ENCODE results near the gene VWA7. TPM values are rescaled to one million over a fixed set of nuclear protein-coding genes. Genes with fewer than 3 reads are reported as not detected.

Gene VWA7
- polyA plus RNA-seq, 4 donors, result 7.1 to 10.4 (median 8.7) TPM

GRCh38 chr6:31779908-31780307, 2.8 kb upstream of the VWA7 start:
- DNase-seq (ENCODE audit: low read depth in 4 of 4, low spot score in 3 of 4), result no peak

DNA sequence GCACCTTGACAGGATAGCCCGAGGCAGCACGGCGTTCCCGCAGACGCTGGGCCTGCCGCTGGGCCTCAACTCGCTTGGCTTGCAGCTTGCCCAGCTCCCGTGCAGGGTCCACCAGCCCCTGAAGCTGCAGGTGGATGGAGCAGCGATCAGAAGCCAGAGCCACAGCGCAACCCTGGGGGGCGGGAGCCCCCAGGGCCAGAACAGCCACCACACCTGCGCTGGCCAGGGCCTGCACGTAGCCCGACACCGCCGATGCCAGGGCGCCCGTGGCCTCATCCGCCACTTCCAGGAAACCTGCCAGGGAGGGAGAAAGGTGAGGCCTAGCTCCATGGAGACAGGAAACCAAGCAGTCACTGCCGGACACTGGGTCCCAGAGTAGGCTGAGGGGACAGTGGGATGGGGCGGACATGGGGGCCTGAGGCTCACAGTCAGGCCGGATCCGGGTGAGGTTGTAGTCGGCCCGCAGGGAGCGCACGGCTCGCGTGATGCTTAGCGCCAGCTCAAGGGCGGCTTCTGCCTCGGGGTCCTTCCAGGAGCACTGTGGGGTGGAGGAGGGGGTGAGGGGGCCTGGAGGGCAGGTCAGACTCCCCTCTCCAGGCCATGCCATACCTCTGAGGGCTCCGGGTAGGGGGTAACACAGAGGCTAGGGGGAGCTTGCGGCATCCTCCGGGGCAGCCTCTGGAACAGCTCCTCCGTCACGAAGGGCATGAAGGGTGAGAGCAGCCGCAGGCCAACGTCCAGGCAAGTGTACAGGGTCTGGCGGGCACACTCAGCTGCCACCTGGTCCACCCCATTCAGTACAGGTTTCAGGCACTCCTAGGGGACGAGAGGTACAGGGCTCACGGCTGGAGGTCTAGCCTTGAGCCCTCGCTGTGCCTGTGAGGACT, 2.1 kb upstream of the VWA7 start:
- DNase-seq (ENCODE audit: low read depth in 4 of 4, low spot score in 3 of 4), result no peak

DNA sequence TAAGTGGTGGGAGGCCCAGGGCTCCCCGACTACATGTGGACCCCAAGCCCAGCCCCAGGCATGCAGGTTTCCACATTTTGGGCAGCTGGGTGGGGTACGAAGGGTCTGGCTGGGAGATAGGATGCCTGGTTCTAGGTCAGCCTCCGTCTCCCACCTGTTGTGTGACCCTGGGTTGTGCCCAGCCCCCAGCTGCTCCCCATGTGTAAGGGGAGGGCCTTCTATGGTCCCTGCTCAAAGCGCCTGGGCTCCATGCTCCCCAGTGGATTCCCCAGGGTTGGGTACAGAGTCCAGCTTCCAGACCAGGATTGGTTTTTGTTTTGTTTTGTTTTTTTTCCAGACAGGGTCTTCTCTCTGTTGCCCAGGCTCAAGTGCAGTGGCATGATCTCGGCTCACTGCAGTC, 1.1 kb upstream of the VWA7 start:
- no peak for DNase-seq (ENCODE audit: low read depth in 4 of 4, low spot score in 3 of 4)

DNA sequence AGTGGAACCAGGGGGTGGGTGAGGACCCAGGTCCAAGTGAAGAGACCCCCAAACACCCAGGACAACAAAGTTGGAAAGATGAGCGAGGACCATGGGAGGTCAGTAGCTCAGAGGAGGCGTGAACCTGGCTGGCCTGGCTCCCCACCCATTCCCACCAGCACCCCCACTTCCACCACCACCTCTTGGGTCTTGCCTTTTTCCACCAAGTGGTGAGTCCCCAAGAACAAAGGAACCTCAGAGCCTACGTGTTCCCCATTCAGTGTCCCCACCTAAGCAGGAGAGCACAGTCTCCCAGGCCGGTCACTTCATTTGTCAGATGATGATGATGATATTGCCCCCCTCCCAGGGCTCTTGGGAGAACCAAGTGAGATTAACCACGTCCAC, 531 bp upstream of the VWA7 start:
- DNase-seq (ENCODE audit: low read depth in 4 of 4, low spot score in 3 of 4), result no peak

GRCh38 chr6:31776485-31776988, 591 bp downstream of the VWA7 start:
- no peak for DNase-seq (ENCODE audit: low read depth in 4 of 4, low spot score in 3 of 4)

DNA sequence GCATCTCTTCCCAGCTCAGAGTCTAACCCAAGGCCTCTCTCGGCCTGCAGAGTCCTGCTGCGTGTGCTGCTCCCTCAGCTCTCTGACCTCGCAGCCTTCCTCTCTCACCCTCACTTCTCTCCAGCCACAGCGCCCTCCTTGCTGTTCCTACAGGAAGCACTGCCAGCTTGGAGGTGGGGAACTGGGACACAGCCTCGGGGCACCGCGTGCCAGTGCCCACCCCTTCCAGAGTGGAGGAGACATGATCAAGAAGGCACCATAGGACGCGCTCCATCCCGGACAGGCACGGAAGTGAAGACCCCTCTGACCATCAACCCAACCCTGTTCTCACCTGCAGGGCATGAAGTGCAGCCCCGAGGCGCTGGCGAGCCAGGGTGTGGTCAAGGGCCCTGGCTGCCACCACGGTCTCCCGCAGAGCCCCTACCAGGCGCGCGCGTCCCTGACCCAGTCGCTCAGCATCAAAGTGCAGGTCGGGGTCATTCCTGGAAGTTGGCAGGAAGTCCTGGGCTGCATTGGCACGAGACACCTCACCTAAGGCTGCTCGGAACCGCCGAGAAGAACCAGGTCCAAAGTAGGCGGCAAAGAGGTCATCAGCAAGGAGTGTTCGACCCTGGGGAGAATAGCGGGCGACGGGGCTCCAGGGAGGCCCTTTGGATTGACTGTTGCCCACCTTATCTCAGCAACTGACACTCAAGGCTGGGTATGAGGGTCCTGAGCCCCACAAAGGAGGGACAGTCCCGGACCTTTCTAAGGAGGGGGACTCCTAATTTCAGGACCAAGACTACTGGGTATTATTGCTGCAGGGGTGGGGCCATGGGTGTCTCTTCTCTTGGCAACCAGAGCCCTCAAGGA, 1.3 kb downstream of the VWA7 start:
- no peak for DNase-seq (ENCODE audit: low read depth in 4 of 4, low spot score in 3 of 4)

DNA sequence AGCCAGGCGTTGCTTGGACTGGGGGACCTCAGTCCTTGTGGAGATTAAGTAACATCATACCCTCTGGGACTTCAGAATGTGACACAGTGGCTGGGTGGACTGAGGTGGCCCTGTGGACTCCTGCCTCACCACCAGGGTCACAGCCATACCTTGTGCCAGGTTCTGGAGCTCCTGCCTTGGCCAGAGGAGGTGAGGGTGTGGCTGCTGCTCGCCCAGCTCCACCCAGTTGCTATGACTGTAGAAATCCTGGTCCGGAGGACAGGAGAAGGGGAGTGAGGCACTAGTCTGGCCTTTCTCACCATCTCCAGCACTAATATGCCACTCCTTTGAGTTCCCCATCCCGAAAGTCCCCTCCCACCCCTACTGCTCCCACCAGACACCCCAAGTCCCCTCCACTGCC, 1.9 kb downstream of the VWA7 start:
- DNase-seq (ENCODE audit: low read depth in 4 of 4, low spot score in 3 of 4), result no peak

GRCh38 chr6:31771992-31772358, 5.2 kb downstream of the VWA7 start:
- no peak for DNase-seq (ENCODE audit: low read depth in 4 of 4, low spot score in 3 of 4)

DNA sequence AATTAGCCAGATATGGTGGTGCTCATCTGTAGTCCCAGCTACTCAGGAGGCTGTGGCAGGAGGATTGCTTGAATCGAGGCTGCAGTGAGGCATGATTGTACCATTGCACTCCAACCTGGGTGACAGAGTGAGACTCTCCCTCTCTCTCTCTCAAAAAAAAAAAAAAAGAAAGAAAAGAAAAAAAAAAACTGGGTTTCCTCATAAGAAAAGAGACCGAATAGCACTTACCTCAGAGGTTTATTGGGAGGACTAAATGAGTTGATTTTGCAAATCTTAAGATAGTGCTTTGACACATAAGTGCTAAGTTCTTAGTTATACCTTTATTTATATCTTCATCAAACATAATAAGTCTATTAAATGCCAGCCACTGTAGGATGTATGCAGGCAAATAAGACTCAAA, 6.3 kb downstream of the VWA7 start:
- DNase-seq (ENCODE audit: low read depth in 4 of 4, low spot score in 3 of 4), result no peak

- DNase-seq (ENCODE audit: low read depth in 4 of 4, low spot score in 3 of 4), result no peak
Measured at GRCh38 chr6:31769684-31770371, 7.3 kb downstream of the VWA7 start.

- DNase-seq (ENCODE audit: low read depth in 4 of 4, low spot score in 3 of 4), result no peak
Measured at GRCh38 chr6:31768363-31769257, 8.5 kb downstream of the VWA7 start.

DNA sequence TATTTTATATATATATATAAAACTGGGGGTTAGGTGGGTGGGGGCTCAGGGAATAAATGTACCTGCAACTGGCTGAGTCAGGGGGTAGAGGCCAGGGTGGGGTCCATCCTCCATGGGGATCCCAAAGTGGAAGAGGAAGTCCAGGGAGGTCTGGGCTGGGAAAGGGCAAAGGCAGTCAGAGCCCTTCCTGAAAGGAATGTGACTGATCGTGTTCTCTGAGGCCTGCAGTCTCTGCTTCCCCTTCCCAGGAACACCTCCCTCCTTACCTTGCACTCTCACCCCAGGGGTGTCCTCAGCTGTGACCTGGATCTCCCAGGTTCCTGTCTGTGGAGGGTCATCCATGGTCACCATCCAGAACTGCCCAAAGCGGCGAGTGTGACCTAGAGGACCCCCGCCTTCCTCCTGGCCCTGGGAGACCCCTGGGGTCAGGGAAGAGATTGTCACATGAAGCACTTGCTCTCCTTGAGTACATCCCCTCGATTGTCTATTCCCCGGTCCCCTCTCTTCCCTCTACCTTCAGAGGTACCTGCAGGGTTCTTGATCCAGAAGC, 10.0 kb downstream of the VWA7 start:
- no peak for DNase-seq (ENCODE audit: low read depth in 4 of 4, low spot score in 3 of 4)

GRCh38 chr6:31765910-31766794, 11.0 kb downstream of the VWA7 start:
- DNase-seq (ENCODE audit: low read depth in 4 of 4, low spot score in 3 of 4), result no peak

GRCh38 chr6:31765559-31765909, 11.6 kb downstream of the VWA7 start:
- no peak for DNase-seq (ENCODE audit: low read depth in 4 of 4, low spot score in 3 of 4)

- no peak for DNase-seq (ENCODE audit: low read depth in 4 of 4, low spot score in 3 of 4)
Measured at GRCh38 chr6:31764198-31764597, 12.9 kb downstream of the VWA7 start.

DNA sequence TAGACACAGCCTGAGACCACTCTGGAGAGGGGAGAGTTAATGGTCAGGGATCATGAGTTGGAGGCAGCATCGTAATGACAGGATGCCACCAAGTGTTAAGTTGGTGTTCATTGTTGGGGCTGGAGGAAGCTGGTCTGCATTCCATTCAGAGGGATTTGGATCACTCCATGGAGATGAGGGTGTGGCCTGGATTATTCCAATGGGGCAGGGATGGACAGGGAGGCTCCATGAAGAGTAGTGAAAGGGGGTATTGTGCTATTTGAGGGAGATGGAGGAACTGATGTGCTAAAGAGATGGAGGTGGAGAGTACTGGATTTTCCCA, 13.5 kb downstream of the VWA7 start:
- peak in 1 of 4 donors; percentile 22 for DNase-seq (ENCODE audit: low read depth in 4 of 4, low spot score in 3 of 4)

DNA sequence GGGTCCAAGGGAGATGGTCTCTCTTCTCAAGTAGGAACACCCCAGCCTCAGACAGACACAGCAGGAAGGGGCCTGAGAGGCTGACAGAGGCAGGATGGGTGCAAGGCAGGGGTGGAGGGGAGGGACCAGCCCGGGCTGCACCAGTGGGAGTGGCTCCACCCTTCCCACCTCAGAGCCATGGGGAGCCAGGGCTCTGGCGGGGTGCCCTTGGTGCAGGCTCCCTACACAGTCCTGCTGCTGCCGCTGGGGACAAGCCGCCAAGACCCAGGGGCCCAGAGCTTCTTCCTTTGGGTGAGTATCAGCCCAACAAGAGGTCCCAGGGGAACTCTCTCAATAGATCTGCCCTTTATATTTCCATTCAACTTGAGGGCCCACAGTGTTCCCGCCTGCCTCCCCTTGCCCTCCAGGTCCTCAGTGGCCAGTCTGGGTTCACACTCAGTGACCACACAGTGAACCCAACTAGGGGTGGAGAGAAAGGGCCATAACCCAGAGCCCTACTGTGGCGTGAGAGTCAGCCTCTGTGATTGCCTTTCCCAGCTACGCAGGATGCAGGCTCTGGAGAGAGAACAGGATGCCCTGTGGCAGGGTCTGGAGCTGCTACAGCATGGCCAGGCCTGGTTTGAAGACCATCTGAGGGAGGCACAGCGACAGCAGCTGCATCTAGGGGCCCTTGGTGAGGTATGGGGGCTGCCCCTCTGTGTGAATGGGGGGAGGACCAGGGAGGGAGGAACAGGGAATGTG, 14.1 kb downstream of the VWA7 start:
- DNase-seq (ENCODE audit: low read depth in 4 of 4, low spot score in 3 of 4), result no peak

GRCh38 chr6:31762356-31762755, 14.8 kb downstream of the VWA7 start, which contains the start of gene SAPCD1:
SAPCD1 (plus strand) TSS chr6:31762656; CDS start chr6:31763055, 399 bp downstream.
- DNase-seq (ENCODE audit: low read depth in 4 of 4, low spot score in 3 of 4), result no peak
